Colon (tissue), 2 donors: ENCODE data around the gene UGT3A1.
"Not testable (repeated sequence)": the region's sequence is repeated elsewhere in the genome, so short reads cannot be mapped to it uniquely, and the experiment has no call there.

Experiments
- FAIRE-seq: peaks from 2 replicates; lab custom pipeline; 2012; peaks lifted over from hg19 to GRCh38; lab: Jason Lieb, UNC
- donor health status: control.
- donor health status: control.

UGT3A1 gene

GRCh38 chr5:35990941-35991611, at the start of gene UGT3A1:
TSS of gene UGT3A1 (minus strand) at chr5:35991390. CDS start at chr5:35991240, 150 bp downstream.
- no peak for FAIRE-seq

DNA sequence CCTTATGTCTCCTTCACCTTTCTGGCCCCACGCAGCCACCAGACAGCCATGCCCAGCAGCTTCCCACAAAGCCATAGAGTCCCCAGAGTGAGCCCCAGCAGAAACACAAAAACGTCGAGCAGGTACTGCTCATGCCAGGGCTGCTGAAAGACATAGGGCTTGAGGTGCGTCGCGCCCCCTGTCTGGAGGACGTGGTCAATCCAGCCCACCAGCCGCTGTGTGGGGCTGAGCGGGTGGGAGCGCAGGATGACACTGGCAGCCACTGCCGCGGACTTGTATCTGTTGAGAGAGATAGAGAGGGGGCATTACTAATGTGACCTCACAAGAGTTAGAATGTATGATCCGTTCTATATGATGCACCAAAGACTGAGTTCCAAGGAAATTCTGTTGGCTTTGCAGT, 44.5 kb upstream of the UGT3A1 start:
- FAIRE-seq, result no peak

DNA sequence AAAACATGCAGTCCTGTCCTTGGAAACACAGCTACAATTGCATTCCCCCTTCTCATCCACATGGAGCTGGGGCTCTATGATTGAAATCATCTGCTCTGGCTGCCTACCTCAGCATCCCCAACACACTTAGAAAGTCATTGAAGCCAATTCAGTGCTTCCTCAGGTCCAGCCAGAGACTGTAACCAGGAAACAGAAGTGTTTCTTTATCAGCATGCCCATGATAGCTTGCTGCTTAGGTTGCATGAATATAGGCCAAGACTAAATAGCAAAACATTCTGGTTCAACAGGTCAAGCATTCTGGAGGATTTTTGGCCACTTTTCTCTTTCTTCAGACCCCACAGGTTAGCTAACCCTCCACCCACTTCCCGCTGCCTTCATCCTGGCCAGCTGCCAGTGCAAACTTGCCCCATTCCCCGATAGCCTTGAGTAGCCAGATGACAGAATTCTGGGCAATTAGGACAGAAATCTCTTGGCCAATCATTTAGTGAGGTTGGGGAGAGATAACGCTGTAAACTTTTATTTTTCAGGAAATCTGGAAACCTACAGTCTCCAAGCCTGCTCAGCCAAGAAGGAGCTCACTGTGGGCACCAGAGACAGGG, 43.4 kb upstream of the UGT3A1 start:
- not testable (repeated sequence) for FAIRE-seq

DNA sequence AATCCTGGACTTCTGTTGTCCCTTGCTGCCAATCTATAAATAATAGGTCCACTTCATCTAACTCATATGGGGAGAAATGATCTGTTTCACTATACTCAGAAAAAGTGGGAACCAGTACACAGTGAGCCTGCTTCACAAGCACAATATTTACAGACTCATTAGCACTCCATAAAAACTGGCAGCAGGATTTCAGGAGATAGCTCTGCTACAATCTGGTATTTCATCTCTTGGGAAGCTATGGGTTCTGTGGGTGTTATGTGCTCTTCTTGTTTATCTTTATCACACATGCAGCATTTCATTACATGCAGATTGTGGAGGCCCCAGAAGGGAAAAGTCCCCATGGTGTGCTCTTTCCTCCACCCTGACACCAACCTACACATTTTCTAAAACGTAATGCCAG, 42.3 kb upstream of the UGT3A1 start:
- no peak for FAIRE-seq

GRCh38 chr5:36033047-36033446, 41.9 kb upstream of the UGT3A1 start:
- FAIRE-seq, result no peak

DNA sequence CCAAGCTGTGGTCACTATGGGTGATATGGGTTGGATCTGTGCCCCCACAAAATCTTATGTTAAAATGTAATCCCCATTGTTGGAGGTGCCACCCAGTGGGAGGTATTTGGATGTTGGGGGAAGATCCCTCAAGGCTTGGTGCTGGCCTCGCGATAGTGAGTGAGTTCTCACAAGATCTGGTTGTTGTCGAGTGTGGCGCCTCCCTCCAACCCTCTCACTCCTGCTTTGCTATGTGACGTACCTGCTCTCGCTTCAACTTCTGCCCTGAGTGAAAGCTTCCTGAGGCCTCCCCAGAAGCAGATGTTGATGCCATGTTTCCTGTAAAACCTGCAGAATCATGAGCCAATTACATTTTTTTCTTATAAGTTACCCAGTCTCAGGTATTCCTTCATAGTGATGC, 40.0 kb upstream of the UGT3A1 start:
- FAIRE-seq, result no peak

DNA sequence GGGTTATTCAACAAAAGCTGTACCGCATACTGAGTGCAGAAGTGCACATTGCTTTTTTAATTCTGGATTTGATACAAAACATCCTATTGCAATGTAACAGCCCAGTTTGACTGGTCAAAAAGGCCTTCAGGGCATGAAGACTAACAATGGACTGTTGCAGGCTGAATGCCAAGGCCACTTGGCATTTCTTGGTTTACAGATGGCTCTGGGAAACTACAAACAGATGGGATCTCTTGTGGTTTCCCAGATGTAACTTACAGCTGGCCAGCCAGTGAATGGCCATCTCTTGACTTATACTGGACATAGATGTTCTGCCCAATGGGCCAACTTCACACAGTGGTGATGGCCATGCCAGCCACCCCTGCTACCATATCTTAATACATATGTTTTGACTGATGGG, 38.7 kb upstream of the UGT3A1 start:
- FAIRE-seq, result no peak

- no peak for FAIRE-seq
Measured at GRCh38 chr5:36028816-36029465, 37.8 kb upstream of the UGT3A1 start.

DNA sequence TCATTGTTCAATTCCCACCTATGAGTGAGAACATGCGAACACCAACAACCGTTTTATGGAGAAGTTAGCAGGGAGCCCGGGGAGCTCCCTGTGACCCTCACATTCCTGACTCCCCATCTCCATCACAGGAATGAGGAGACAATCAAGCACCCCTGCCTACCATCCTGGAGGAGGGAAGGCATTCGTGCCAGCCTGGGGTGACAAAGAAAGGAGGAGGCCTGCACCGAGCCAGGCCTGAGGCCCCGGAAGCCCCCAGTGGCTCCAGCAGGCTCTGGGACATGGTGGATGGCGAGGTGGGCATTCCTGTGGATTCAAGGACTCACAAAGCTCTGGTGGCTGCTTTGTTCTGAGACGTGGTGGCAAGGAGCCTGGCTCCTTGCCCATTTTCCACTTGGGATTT, 36.5 kb upstream of the UGT3A1 start:
- FAIRE-seq, result no peak

- no peak for FAIRE-seq
Measured at GRCh38 chr5:36026706-36027465, 35.7 kb upstream of the UGT3A1 start.

DNA sequence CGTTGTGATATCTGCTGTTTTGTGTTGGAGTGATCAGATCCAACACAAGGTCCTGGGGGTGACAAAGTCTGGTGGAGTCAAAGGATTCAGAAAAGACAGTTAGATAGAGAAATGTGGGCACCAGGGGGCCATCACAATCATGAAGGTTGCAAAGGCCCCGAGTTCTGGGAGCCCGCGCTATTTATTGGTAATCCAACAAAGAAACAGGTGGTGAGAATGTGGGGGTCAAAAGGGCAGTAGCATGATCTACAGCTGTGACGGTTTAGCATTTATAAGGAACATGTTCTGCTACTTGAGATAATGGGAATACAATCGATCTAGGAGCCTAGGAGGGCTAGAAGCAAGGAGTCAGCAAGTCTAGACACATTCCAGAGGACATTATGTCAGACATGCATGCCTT, 31.1 kb upstream of the UGT3A1 start:
- FAIRE-seq, result not testable (repeated sequence)

GRCh38 chr5:36019584-36019983, 28.4 kb upstream of the UGT3A1 start:
- not testable (repeated sequence) for FAIRE-seq

DNA sequence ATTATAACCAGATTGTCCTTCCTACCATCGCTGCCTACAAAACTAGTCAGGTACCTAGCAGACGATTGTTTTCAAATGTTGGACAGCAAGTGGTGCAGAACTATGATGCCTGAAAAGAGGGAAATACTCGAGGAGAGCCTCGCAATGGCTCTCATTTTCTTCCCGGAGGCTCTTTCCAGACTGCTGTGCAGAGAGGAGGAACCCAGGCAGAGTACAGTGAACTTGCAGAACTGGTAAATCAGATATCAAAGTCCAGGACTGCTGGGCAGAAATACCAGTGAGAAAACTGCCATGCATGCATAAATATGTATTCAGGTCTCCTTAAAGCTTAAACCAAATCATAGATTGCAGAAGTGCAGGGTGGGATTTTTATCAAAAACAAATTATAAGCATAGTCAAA, 26.4 kb upstream of the UGT3A1 start:
- no peak for FAIRE-seq

DNA sequence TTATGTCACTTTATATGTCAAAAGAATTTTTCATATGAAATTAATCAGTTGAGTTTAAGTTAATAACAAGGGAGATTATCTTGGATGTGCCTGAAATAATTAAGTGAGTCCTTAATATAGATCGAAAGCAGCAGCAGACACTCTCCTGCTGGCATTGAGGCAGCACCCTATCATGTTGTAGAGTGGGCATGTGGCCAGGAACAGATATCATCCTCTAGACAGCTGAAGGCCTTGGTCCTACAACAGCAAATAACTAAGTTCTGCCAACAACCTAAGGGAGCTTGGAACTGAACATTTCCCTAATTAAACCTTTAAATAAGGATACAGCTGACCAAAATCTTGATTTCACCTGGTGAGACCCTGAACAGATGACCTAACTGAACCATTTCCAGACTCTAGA, 25.8 kb upstream of the UGT3A1 start:
- no peak for FAIRE-seq

DNA sequence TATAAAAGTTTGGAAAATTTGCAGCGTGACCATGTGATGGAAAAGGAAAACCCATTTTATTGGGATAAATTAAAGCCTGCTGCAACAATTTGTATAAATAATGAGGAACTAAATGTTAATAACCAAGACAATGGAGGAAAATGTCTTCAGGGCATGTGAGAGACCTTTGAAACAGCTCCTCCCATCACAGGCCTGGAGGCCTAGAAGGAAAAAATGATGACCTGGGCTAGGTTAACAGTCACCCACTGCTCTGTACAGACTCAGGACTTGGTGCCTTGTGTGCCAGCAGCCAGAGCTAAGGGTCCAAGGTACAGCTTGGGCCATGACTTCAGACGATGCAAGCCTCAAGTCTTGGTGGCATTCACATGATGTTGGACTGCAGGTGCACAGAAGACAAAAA, 22.0 kb upstream of the UGT3A1 start:
- no peak for FAIRE-seq

DNA sequence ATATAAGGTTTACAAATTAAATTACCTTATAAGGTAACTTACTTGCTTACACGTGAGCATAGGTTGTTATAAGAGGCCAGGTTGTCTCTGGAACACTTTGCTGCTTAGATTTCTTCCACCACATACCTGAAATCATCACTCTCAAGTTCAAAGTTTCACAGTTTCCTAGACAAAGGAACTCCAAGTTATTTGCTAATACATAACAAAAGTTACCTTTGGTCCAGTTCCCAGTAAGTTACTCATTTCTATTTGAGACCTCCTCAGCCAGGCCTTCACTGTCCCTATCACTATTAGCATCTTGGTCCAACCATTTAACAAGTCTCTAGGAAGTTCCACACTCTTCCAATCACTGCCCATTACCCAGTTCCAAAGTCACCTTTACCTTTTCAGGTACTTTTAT, 18.5 kb upstream of the UGT3A1 start:
- no peak for FAIRE-seq

GRCh38 chr5:36007366-36007765, 16.2 kb upstream of the UGT3A1 start:
- no peak for FAIRE-seq

DNA sequence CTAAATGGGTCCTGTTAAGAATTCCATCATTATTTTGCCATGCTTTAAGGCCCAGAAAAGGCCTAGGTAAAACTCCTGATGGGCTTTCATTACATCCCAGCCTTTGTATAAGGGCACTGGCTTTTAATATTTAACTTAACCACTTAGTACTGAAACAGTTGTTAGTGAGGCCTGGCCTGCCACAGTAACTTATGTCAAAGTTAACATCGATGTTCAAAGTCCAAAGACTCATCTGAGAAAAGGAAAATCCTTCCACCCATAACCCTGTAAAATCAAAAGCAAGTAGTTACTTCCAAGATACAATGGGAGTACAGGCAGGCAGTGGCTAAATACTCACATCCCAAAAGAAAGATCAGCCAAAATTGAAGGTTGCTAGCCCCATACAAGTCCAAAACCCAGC, 15.0 kb upstream of the UGT3A1 start:
- FAIRE-seq, result no peak

GRCh38 chr5:36001032-36001431, 9.8 kb upstream of the UGT3A1 start:
- no peak for FAIRE-seq

GRCh38 chr5:35999547-35999946, 8.4 kb upstream of the UGT3A1 start:
- FAIRE-seq, result no peak

DNA sequence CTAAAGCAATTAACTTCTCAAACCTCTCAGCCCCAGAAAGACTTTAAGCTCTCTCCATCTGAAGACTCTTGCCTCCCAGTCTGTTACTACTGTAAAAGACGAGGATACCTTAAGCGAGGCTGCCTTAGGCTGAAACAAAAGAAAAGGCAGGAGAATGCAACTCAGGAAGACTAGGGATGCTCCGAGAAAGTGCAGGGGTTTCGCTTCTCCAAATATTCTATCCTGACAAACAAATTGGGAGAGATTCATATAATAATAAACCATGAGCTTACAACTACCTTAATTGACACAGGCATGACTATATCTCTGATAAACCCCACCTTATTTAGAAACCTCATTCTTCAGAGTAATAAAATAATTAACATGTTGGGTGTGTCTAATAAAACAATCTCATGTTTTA, 4.9 kb upstream of the UGT3A1 start:
- FAIRE-seq, result no peak

GRCh38 chr5:35990520-35990919, 670 bp downstream of the UGT3A1 start:
- FAIRE-seq, result no peak

GRCh38 chr5:35988529-35988928, 2.7 kb downstream of the UGT3A1 start:
- FAIRE-seq, result no peak
